Activated naive CD8-positive, alpha-beta T cell treated with anti-CD3 and anti-CD28 coated beads, Interleukin-2, amount 10 ng/mL, durations not matched to agents 7 days and 5 days (primary cell): ENCODE measurements around the gene AGTRAP. TPM values are rescaled to one million over a fixed set of nuclear protein-coding genes. Genes with fewer than 3 reads are reported as not detected.
A peak's percentile ranks its signal among the peaks of the same experiment; 100 is the strongest.

Experiments
- ATAC-seq: fragments of 150-1000 bp; cut with Tn5 transposase; one replicate; pipeline ENCODE4 v1.10.0; 2021; ENCODE audit warnings: low read depth, moderate library complexity
- POLR2A ChIA-PET: fragments of 350-600 bp; sonication (Branson Sonifier 250); formaldehyde crosslinking; loops from one replicate; lab custom pipeline; 2021; ENCODE audit warnings: antibody characterized with exemption; lab: Charles Lee
- DNase-seq: peaks from one replicate; pipeline ENCODE4 v3.0.0; 2021
- H3K27ac Mint-ChIP-seq: one replicate; pipeline ENCODE4 v1.8.0; 2022; ENCODE audit warnings: mild to moderate bottlenecking, mixed read lengths
- H3K27me3 Mint-ChIP-seq: one replicate; pipeline ENCODE4 v1.8.0; 2022; ENCODE audit warnings: mild to moderate bottlenecking, moderate library complexity, mixed read lengths
- H3K36me3 Mint-ChIP-seq: one replicate; pipeline ENCODE4 v1.8.0; 2021; ENCODE audit warnings: mild to moderate bottlenecking, mixed read lengths
- H3K4me1 Mint-ChIP-seq: one replicate; pipeline ENCODE4 v1.8.0; 2021; ENCODE audit warnings: mixed read lengths
- H3K4me3 Mint-ChIP-seq: one replicate; pipeline ENCODE4 v1.8.0; 2022; ENCODE audit warnings: mild to moderate bottlenecking, moderate library complexity, mixed read lengths
- H3K9me3 Mint-ChIP-seq: one replicate; pipeline ENCODE4 v1.8.0; 2021; ENCODE audit warnings: mixed read lengths
- total RNA-seq, 2 experiments: library from RNA; stranded (reverse); gene quantifications; one replicate each; pipeline ENCODE4 v1.2.3, GENCODE V29; 2021

AGTRAP gene
- total RNA-seq, 2 experiments from 2014 or later: 53.8 to 56.4 TPM

DNA sequence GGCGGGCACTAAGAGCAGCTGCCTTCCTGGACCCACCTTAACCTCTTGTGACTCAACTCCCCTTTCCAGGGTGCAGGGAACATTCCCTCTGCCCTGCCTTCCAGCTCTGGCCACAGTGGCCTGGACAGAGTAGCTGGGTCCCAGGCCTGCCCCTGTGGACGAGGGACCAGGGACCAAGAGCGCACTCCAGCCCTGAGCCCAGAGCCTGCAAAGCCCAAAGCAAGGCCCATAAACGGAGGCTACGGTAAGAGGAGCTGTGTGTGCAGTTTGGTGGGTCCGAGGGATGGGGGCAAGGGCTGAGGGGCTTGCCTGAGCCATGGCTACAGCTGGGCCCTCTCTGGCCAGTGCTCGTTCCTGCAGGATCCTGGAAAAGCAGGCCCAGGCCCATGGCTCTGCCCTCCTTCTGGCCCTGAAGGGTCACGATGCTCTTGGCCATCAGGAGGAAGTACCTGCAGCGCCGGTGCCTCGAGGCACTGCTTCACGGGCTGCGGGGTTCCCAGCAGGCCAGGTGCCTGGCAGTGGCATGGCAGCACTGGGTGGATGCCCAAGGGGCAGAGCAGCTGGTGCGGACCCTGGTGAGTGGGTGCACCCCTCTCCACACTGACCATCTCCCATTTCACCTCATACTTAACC, 52.0 kb downstream of the AGTRAP start:
- DNase-seq (no peak), ATAC-seq (no peak)
- H3K4me1 Mint-ChIP-seq: no peaks in the 10 kb centered on the region
- H3K27me3 Mint-ChIP-seq: no peaks in the 10 kb centered on the region
- POLR2A ChIA-PET: interaction anchor here (1.3 to 1.4 kb wide), 2 partner anchors 16 to 120 kb away, joined by 3 to 4 read pairs; no protein-coding TSS in a partner anchor
- H3K27ac Mint-ChIP-seq: no peak overlapping the region
- H3K9me3 Mint-ChIP-seq: no peaks in the 10 kb centered on the region
- H3K4me3 Mint-ChIP-seq: no peak overlapping the region
- peaks cover 12% of the 10 kb centered on the region for H3K36me3 Mint-ChIP-seq

DNA sequence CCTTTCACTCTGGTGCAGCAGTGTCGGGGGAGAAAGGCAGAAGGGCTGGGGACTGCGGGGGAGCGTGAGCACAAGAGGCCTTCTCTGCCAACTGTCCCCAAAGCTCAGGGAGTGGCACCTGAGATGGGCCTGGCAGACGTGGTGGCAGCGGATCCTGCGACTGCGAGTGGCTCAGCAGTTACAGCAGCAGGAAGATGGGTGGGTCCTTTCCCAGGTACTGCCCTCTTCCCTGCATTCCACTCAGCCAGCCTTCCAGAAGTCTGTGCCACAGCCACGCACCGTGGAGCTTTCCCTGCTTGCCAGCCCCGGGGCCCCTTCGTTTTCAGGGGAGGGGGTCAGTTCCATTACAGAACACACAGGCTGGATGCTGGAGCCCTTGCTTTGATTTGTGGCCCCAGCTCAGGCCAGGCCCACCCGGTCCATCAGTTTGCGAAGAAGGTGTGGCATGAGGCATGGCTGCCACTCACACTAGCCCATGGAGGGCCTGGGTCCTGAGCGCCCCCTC, 52.7 kb downstream of the AGTRAP start:
- POLR2A ChIA-PET: interaction anchor here (1.4 kb wide), 1 partner anchor 15 kb away, joined by 3 read pairs; no protein-coding TSS in a partner anchor
- H3K36me3 Mint-ChIP-seq: peaks cover 12% of the 10 kb centered on the region
- no peak for ATAC-seq
- H3K4me3 Mint-ChIP-seq: no peak overlapping the region
- H3K27ac Mint-ChIP-seq: no peak overlapping the region
- no peaks in the 10 kb centered on the region for H3K27me3 Mint-ChIP-seq
- DNase-seq: no peak
- H3K4me1 Mint-ChIP-seq: no peaks in the 10 kb centered on the region
- no peaks in the 10 kb centered on the region for H3K9me3 Mint-ChIP-seq

DNA sequence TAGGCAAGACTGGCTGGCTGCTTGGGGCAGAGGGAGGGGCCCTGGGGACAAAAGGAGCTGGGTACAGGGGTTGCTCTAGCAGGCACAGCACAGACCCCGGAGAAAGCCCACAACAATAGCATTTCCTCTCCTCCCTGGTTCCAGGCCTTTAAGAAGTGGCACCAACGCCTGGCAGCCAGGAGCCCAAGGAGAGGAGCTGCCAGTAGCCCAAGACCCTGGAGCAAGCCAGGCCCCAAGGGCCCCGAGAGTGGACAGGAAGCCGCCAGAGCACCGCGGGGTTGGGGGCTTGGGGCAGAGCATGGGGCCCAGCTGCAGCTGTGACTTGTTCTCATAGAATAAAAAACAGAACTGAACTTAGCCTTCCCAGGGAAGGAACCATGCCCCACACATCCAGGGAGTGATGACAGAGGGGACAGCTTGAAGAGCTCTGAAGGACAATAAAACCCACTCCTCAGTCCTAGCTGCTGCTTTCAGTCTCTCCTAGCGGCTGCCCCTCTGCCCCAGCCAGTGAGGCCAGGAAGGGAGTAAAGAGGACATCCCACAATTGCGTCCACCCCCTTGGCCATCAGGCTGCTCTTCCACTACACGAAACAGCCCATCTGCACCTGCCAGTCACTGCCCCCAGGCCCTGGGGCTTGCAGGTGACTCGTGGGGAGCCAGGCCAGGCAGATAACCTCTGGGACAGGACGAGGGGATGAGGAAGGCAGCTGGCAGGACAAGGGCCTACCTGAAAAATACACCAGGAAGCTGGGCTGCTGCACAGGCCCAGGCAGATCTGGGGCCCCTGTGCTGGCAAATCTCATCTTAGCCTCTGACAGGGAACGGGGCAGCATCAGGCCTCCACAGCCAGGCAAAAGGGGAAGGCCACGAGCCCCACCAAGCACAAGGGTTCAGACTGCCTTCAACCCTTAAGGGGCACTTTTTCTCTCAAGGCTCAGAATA, 53.5 kb downstream of the AGTRAP start:
- ATAC-seq (no peak), DNase-seq (no peak)
- POLR2A ChIA-PET: interaction anchor here (0.6 kb wide), 1 partner anchor 16 kb away, joined by 3 read pairs; no protein-coding TSS in a partner anchor
- Mint-ChIP-seq H3K9me3 (no peaks in the 10 kb centered on the region), H3K36me3 (peaks cover 12% of the 10 kb centered on the region), H3K4me1 (no peaks in the 10 kb centered on the region), H3K4me3 (no peak overlapping the region), H3K27me3 (no peaks in the 10 kb centered on the region), H3K27ac (no peak overlapping the region)

GRCh38 chr1:11790101-11790879, 54.4 kb downstream of the AGTRAP start:
- H3K27me3 Mint-ChIP-seq: no peaks in the 10 kb centered on the region
- no peak overlapping the region for H3K4me3 Mint-ChIP-seq
- H3K9me3 Mint-ChIP-seq: no peaks in the 10 kb centered on the region
- POLR2A ChIA-PET: no interaction called here
- peak overlapping the region; percentile 59 for H3K27ac Mint-ChIP-seq
- no peaks in the 10 kb centered on the region for H3K4me1 Mint-ChIP-seq
- no peak for ATAC-seq
- DNase-seq: no peak
- peaks cover 16% of the 10 kb centered on the region for H3K36me3 Mint-ChIP-seq

- POLR2A ChIA-PET: no interaction called here
These were observed 55.2 kb downstream of the AGTRAP start for GRCh38 chr1:11790880-11791715.

GRCh38 chr1:11792106-11792505, 56.2 kb downstream of the AGTRAP start:
- ATAC-seq: no peak
- POLR2A ChIA-PET: interaction anchor here (2.1 kb wide), 1 partner anchor 14 kb away, joined by 4 read pairs; the partner anchor contains the start of genes CLCN6 and MTHFR
- peaks cover 18% of the 10 kb centered on the region for H3K36me3 Mint-ChIP-seq

More at GRCh38 chr1:11790880-11791715, 55.2 kb downstream of the AGTRAP start:
- DNase-seq: no peak
- no peaks in the 10 kb centered on the region for H3K4me1 Mint-ChIP-seq
- peak overlapping the region; percentile 59 for H3K27ac Mint-ChIP-seq
- peaks cover 18% of the 10 kb centered on the region for H3K36me3 Mint-ChIP-seq
- no peak for ATAC-seq
- H3K4me3 Mint-ChIP-seq: no peak overlapping the region
- no peaks in the 10 kb centered on the region for H3K27me3 Mint-ChIP-seq
- H3K9me3 Mint-ChIP-seq: no peaks in the 10 kb centered on the region

GRCh38 chr1:11793819-11794218, 57.9 kb downstream of the AGTRAP start:
- H3K27me3 Mint-ChIP-seq: no peaks in the 10 kb centered on the region
- H3K27ac Mint-ChIP-seq: no peak overlapping the region
- H3K36me3 Mint-ChIP-seq: peaks cover 18% of the 10 kb centered on the region
- H3K4me1 Mint-ChIP-seq: no peaks in the 10 kb centered on the region
- DNase-seq (no peak), ATAC-seq (no peak)
- H3K4me3 Mint-ChIP-seq: no peak overlapping the region
- H3K9me3 Mint-ChIP-seq: no peaks in the 10 kb centered on the region
- POLR2A ChIA-PET: interaction anchor here (2.1 kb wide), 1 partner anchor 12 kb away, joined by 4 read pairs; the partner anchor contains the start of genes CLCN6 and MTHFR

More at GRCh38 chr1:11792106-11792505, 56.2 kb downstream of the AGTRAP start:
- no peak for DNase-seq
- Mint-ChIP-seq H3K4me1 (no peaks in the 10 kb centered on the region), H3K27ac (no peak overlapping the region), H3K27me3 (no peaks in the 10 kb centered on the region), H3K4me3 (no peak overlapping the region), H3K9me3 (no peaks in the 10 kb centered on the region)

GRCh38 chr1:11794446-11795237, 58.7 kb downstream of the AGTRAP start:
- POLR2A ChIA-PET: interaction anchor here (2.1 kb wide), 1 partner anchor 12 kb away, joined by 4 read pairs; the partner anchor contains the start of genes CLCN6 and MTHFR
- Mint-ChIP-seq H3K4me3 (no peak overlapping the region), H3K27me3 (no peaks in the 10 kb centered on the region), H3K36me3 (peaks cover 21% of the 10 kb centered on the region), H3K27ac (no peak overlapping the region), H3K9me3 (no peaks in the 10 kb centered on the region), H3K4me1 (no peaks in the 10 kb centered on the region)
- DNase-seq (no peak), ATAC-seq (no peak)

GRCh38 chr1:11795238-11795890, 59.4 kb downstream of the AGTRAP start:
- ATAC-seq (no peak), DNase-seq (no peak)
- Mint-ChIP-seq H3K4me1 (no peaks in the 10 kb centered on the region), H3K4me3 (no peak overlapping the region), H3K27ac (no peak overlapping the region), H3K9me3 (no peaks in the 10 kb centered on the region), H3K27me3 (no peaks in the 10 kb centered on the region), H3K36me3 (peaks cover 26% of the 10 kb centered on the region)
- POLR2A ChIA-PET: no interaction called here

DNA sequence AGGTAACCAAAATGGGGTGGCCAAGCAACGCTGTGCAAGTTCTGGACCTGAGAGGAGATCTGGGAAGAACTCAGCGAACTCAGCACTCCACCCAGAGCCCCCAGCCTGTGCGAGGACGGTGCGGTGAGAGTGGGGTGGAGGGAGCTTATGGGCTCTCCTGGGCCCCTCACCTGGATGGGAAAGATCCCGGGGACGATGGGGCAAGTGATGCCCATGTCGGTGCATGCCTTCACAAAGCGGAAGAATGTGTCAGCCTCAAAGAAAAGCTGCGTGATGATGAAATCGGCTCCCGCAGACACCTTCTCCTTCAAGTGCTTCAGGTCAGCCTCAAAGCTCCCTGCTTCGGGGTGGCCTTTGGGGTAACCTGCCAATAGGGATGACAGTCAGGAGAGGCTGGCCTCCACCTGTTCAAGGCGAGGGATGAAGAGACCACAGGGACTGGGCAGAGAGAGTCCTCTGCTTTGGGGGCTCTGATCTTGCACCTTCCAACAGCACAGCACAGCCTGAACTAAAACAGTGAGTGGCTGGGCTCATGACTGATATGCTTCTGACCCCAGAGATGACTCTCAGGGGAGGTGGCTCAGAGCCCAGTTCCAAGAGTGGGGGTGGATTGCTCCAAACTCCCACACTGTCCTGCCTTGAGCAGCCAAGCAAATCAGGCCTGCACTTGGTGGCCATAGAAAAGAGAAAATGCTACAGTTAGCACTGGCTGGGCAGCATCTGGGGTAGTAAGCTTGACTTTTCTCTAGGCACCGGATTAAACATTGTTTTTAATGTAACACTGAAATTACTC, 60.3 kb downstream of the AGTRAP start:
- Mint-ChIP-seq H3K4me1 (no peaks in the 10 kb centered on the region), H3K27me3 (no peaks in the 10 kb centered on the region), H3K4me3 (no peak overlapping the region), H3K27ac (no peak overlapping the region), H3K36me3 (peaks cover 32% of the 10 kb centered on the region), H3K9me3 (no peaks in the 10 kb centered on the region)
- ATAC-seq: no peak
- POLR2A ChIA-PET: interaction anchor here (0.7 to 1.1 kb wide), 2 partner anchors 10 to 480 kb away, joined by 3 to 4 read pairs; partner anchors contain the start of genes CLCN6 and MTHFR
- no peak for DNase-seq
